Left lung (tissue), 10 donors: ENCODE results near the gene SLC28A2. TPM values are rescaled to one million over a fixed set of nuclear protein-coding genes. Genes with fewer than 3 reads are reported as not detected.
"Not testable (repeated sequence)": the region's sequence is repeated elsewhere in the genome, so short reads cannot be mapped to it uniquely, and the experiment has no call there.

Experiments used
- ATAC-seq: fragments of 200-7000 bp; cut with Tn5 transposase; one replicate; pipeline ENCODE4 v1.9.1; 2020; ENCODE audit warnings: moderate library complexity
- DNase-seq, 4 donors: peaks; one replicate each; pipeline ENCODE4 v3.0.0-alpha.2; 2013 to 2020
- H3K27ac ChIP-seq, 2 donors: fragments of 200-600 bp; sonication (generic) in 1 of 2; one replicate each; pipeline versions ENCODE4 v1.5.0 to v1.8.0; 2020 to 2021
- H3K27me3 ChIP-seq, 2 donors: fragments of 200-600 bp; sonication (generic) in 1 of 2; one replicate each; pipeline versions ENCODE4 v1.5.0 to v1.8.0; 2020 to 2021
- H3K36me3 ChIP-seq, 2 donors: fragments of 200-600 bp; sonication (generic) in 1 of 2; one replicate each; pipeline versions ENCODE4 v1.5.0 to v1.8.0; 2020 to 2021
- H3K4me1 ChIP-seq, 2 donors: fragments of 200-600 bp; one replicate each; pipeline ENCODE4 v1.8.0; 2021
- H3K4me3 ChIP-seq, 2 donors: fragments of 200-600 bp; sonication (generic) in 1 of 2; one replicate each; pipeline versions ENCODE4 v1.5.0 to v1.8.0; 2020 to 2021; ENCODE audit warnings: mild to moderate bottlenecking in 1 of 2
- H3K9me3 ChIP-seq, 2 donors: fragments of 200-600 bp; sonication (generic) in 1 of 2; one replicate each; pipeline versions ENCODE4 v1.5.0 to v1.8.0; 2020 to 2021
- intact Hi-C, 2 donors: fragments of 100-400 bp; cut with DNase I; formaldehyde crosslinking; loops; one replicate each; pipeline versions ENCODE4 v1.11.2 to v1.14.2; 2022
- polyA plus RNA-seq, 6 donors: library from polyadenylated mRNA; unstranded; fragments of 120-200 nt; gene quantifications; one replicate each; pipeline ENCODE4 v1.2.1, GENCODE V29; 2013; ENCODE audit not compliant: insufficient read length in 6 of 6
- total RNA-seq, 2 donors: library from RNA; stranded (reverse); fragmentation: NEBNext Ultra II Directional; extraction: Animal tissue kit (Norgen Biotek cat#: 25700); gene quantifications; one replicate each; pipeline ENCODE4 v1.2.1, GENCODE V29; 2021
- TF ChIP-seq, protein P1 (sequence below), 2 donors: fragments of 200-600 bp; sonication (generic) in 1 of 2; IDR thresholded peaks; one replicate each; pipeline versions ENCODE4 v1.5.0 to v1.8.0; 2021; ENCODE audit warnings: antibody characterized with exemption in 2 of 2
- donor health status: DM: no; HTN: yes; CAD: no.
- donor health status: DM: no; HTN: no; CAD: no.

The SLC28A2 gene
- total and polyA plus RNA-seq, 8 donors, result 0.28 to 0.99 (median 0.41) TPM; not detected in 2

- no peak overlapping the region for H3K27ac ChIP-seq
- peak in 1 of 4 donors; percentile 8 for DNase-seq
- intact Hi-C loops, result no loop called here
- H3K27me3 ChIP-seq, result no peaks in the 10 kb centered on the region
- TF ChIP-seq, protein P1, sequence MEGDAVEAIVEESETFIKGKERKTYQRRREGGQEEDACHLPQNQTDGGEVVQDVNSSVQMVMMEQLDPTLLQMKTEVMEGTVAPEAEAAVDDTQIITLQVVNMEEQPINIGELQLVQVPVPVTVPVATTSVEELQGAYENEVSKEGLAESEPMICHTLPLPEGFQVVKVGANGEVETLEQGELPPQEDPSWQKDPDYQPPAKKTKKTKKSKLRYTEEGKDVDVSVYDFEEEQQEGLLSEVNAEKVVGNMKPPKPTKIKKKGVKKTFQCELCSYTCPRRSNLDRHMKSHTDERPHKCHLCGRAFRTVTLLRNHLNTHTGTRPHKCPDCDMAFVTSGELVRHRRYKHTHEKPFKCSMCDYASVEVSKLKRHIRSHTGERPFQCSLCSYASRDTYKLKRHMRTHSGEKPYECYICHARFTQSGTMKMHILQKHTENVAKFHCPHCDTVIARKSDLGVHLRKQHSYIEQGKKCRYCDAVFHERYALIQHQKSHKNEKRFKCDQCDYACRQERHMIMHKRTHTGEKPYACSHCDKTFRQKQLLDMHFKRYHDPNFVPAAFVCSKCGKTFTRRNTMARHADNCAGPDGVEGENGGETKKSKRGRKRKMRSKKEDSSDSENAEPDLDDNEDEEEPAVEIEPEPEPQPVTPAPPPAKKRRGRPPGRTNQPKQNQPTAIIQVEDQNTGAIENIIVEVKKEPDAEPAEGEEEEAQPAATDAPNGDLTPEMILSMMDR (IDR thresholded peaks at IDR 0.05), result no peak
- H3K4me3 ChIP-seq, result no peak overlapping the region
- no peak for ATAC-seq
- H3K36me3 ChIP-seq, result no peaks in the 10 kb centered on the region
- no peaks in the 10 kb centered on the region for H3K4me1 ChIP-seq
- peaks cover 0 to 20% of the 10 kb centered on the region in 2 donors for H3K9me3 ChIP-seq
Measured at GRCh38 chr15:45249125-45249780, 2.8 kb upstream of the SLC28A2 start.

DNA sequence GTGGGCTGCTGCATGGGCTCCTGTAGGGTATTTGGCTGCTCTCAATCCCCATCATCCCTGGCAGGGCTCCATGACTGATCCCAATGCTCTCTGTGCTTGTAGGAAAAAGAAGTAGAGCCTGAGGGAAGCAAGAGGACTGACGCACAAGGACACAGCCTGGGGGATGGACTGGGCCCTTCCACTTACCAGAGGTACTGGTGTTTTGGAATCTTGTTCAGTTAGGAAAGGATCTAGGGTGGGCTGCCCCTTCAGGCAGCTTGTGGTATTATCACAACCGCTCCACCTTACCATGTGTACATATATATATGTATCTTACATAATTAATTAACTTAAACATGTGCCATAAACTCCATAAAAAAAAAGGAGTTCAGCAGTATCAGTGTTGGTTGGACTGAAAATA, 1.3 kb downstream of the SLC28A2 start:
- intact Hi-C loops, result no loop called here
- Histone ChIP-seq H3K9me3 (no peaks in the 10 kb centered on the region), H3K27ac (no peak overlapping the region), H3K4me1 (no peaks in the 10 kb centered on the region), H3K36me3 (no peaks in the 10 kb centered on the region), H3K4me3 (no peak overlapping the region), H3K27me3 (no peaks in the 10 kb centered on the region)
- TF ChIP-seq, protein P1 (IDR thresholded peaks at IDR 0.05), result no peak
- ATAC-seq (no peak), DNase-seq (no peak)

DNA sequence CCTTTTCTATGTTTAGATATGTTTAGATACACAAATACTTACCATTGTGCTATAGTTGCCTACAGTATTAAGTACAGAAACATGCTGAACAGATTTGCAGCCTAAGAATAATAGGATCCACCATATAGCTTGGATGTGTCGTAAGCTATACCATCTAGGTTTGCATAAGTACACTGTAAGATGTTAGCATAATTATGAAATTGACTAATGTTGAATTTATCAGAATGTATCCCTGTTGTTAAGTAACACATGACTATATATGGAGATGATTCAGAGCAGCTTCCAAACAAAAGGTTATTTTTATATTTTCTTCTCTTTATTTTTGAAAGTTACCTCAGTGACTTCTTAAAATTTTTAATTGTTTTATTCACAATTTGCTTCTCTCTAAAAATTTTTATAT, 2.4 kb downstream of the SLC28A2 start:
- H3K9me3 ChIP-seq, result no peaks in the 10 kb centered on the region
- DNase-seq (no peak), ATAC-seq (no peak)
- intact Hi-C loops, result no loop called here
- no peak overlapping the region for H3K4me3 ChIP-seq
- no peaks in the 10 kb centered on the region for H3K4me1 ChIP-seq
- H3K36me3 ChIP-seq, result no peaks in the 10 kb centered on the region
- no peaks in the 10 kb centered on the region for H3K27me3 ChIP-seq
- TF ChIP-seq, protein P1 (IDR thresholded peaks at IDR 0.05), result no peak
- H3K27ac ChIP-seq, result no peak overlapping the region

DNA sequence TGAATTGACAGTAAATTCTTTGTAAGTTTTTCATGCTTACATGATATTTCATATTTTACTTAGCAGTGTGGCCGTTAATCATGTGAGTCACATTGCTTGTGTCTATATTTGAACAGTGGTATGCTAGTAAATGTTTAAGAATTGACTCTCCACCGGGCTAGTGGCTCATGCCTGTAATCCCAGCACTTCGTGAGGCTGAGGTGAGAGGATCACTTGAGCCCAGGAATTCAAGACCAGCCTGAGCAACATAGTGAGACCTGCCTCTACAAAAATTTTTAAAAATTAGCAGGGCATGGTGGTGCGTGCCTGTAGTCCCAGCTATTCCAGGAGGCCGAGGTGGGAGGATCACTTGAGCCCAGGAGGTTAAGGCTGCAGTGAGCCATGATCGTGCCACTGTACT, 2.8 kb downstream of the SLC28A2 start:
- H3K4me3 ChIP-seq, H3K4me1 ChIP-seq, H3K27me3 ChIP-seq, H3K36me3 ChIP-seq, H3K9me3 ChIP-seq, intact Hi-C loops, DNase-seq, H3K27ac ChIP-seq: not testable (repeated sequence)
- ATAC-seq, result peak; percentile 89

- intact Hi-C loops, result loop anchor here in 1 of 2 donors (10.0 kb wide), 1 partner anchor 105 kb away; no protein-coding TSS in a partner anchor
- ATAC-seq (no peak), DNase-seq (no peak)
- Histone ChIP-seq H3K27me3 (no peaks in the 10 kb centered on the region), H3K36me3 (no peaks in the 10 kb centered on the region), H3K27ac (no peak overlapping the region), H3K9me3 (no peaks in the 10 kb centered on the region), H3K4me3 (no peak overlapping the region), H3K4me1 (no peaks in the 10 kb centered on the region)
- TF ChIP-seq, protein P1 (IDR thresholded peaks at IDR 0.05), result no peak
Measured at GRCh38 chr15:45259796-45260195, 7.8 kb downstream of the SLC28A2 start.
